ENCODE data around the gene NR0B1. TPM values are rescaled to one million over a fixed set of nuclear protein-coding genes. Genes with fewer than 3 reads are reported as not detected.

The NR0B1 gene
- total RNA-seq, 1 donor from 2014 or later, result not detected

- no peak for DNase-seq (ENCODE audit: low spot score)
Measured at GRCh38 chrX:30280428-30280827, 28.8 kb downstream of the NR0B1 start.

GRCh38 chrX:30278365-30278764, 30.8 kb downstream of the NR0B1 start:
- intact Hi-C loops (cut with DNase I), result no loop called here
- no peak for DNase-seq (ENCODE audit: low spot score)

More at GRCh38 chrX:30280428-30280827, 28.8 kb downstream of the NR0B1 start:
- intact Hi-C loops (cut with DNase I), result no loop called here

- no peak for DNase-seq (ENCODE audit: low spot score)
- intact Hi-C loops (cut with DNase I), result no loop called here
Measured at GRCh38 chrX:30275498-30275897, 33.7 kb downstream of the NR0B1 start.

- no peak for DNase-seq (ENCODE audit: low spot score)
- intact Hi-C loops (cut with DNase I), result no loop called here
Measured at GRCh38 chrX:30270639-30271038, 38.6 kb downstream of the NR0B1 start.

- no peak for DNase-seq (ENCODE audit: low spot score)
- intact Hi-C loops (cut with DNase I), result no loop called here
Measured at GRCh38 chrX:30262763-30263162, 46.4 kb downstream of the NR0B1 start.

GRCh38 chrX:30261012-30261411, 48.2 kb downstream of the NR0B1 start:
- DNase-seq (ENCODE audit: low spot score), result no peak
- intact Hi-C loops (cut with DNase I), result no loop called here

- no peak for DNase-seq (ENCODE audit: low spot score)
- intact Hi-C loops (cut with DNase I), result no loop called here
Measured at GRCh38 chrX:30259927-30260326, 49.3 kb downstream of the NR0B1 start.

Other genes starting within 250 kb of the NR0B1 start
- not detected for gene MAGEB2, start 93.8 kb downstream of the NR0B1 start, total RNA-seq
- gene MAGEB3, start 78.7 kb downstream of the NR0B1 start, total RNA-seq, result not detected
- gene MAGEB4, start 67.4 kb downstream of the NR0B1 start, total RNA-seq, result not detected
- not detected for gene MAGEB1, start 62.2 kb downstream of the NR0B1 start, total RNA-seq

All from cardiac septum (tissue), 1 donor.